Stomach (tissue), 9 donors: ENCODE results near the gene ABCC8. TPM values are rescaled to one million over a fixed set of nuclear protein-coding genes. Genes with fewer than 3 reads are reported as not detected.

Experiments used
- DNase-seq, 2 donors: peaks; one replicate each; pipeline versions ENCODE4 v3.0.0 to v3.0.0-alpha.2; 2013 to 2019
- H3K27ac ChIP-seq, 5 donors: fragments of 200-600 bp in 4 of 5; sonication (generic) in 4 of 5; one replicate each; pipeline ENCODE4 v1.5.1; 2013 to 2019; ENCODE audit warnings: mild to moderate bottlenecking in 1 of 5, moderate library complexity in 1 of 5
- H3K27me3 ChIP-seq, 3 donors: fragments of 200-600 bp; sonication (generic); one replicate each; pipeline ENCODE4 v1.5.1; 2017 to 2019; ENCODE audit warnings: mixed run types in 1 of 3
- H3K36me3 ChIP-seq, 4 donors: fragments of 200-600 bp; sonication (generic); 1 replicate in 3 of 4; 2 replicates in 1 of 4; pipeline ENCODE4 v1.5.1; 2016 to 2019
- H3K4me1 ChIP-seq, 4 donors: fragments of 200-600 bp; sonication (generic); one replicate each; pipeline ENCODE4 v1.5.1; 2016 to 2019
- H3K4me3 ChIP-seq, 4 donors: fragments of 200-600 bp; sonication (generic) in 3 of 4; one replicate each; pipeline ENCODE4 v1.5.1; 2016 to 2019; ENCODE audit warnings: mild to moderate bottlenecking in 1 of 4
- H3K9me3 ChIP-seq, 4 donors: fragments of 200-600 bp; sonication (generic); one replicate each; pipeline ENCODE4 v1.5.1; 2016 to 2019
- EP300 ChIP-seq: sonication (generic); formaldehyde crosslinking; IDR thresholded peaks from one replicate; pipeline ENCODE4 v1.6.1; 2017; ENCODE audit warnings: antibody characterized with exemption
- POLR2A ChIP-seq, 4 donors: fragments of 450-650 bp; IDR thresholded peaks; one replicate each; pipeline ENCODE4 v1.6.1; 2016; ENCODE audit warnings: antibody characterized with exemption in 4 of 4, control low read depth in 2 of 4, mild to moderate bottlenecking in 1 of 4, moderate library complexity in 1 of 4
- POLR2AphosphoS5 ChIP-seq, 3 donors: sonication (generic); formaldehyde crosslinking; IDR thresholded peaks; one replicate each; pipeline ENCODE4 v1.6.1; 2016; ENCODE audit warnings: antibody characterized with exemption in 3 of 3
- WGBS, 5 donors: extraction: QIAGEN DNeasy Blood & Tissue Kit in 3 of 5; methylation state at CpG; one replicate each; pipeline versions ENCODE4 v1.1.5 to v1.1.7; 2013 to 2018; 5-methylcytosine and 5-hydroxymethylcytosine counted together
- intact Hi-C: fragments of 100-400 bp; cut with DNase I; formaldehyde crosslinking; loops from one replicate; pipeline ENCODE4 v1.15.1; 2023; ENCODE audit warnings: low total_unique reads
- polyA plus RNA-seq, 3 donors: library from polyadenylated mRNA; stranded (reverse); fragments of 200-250 nt; gene quantifications; one replicate each; pipeline ENCODE4 v1.2.3, GENCODE V29; 2013
- total RNA-seq, 5 donors: library from RNA; depleted of rRNA; stranded (reverse); fragments of >200 nt; gene quantifications; one replicate each; pipeline versions ENCODE4 v1.1.0 to v1.2.3, GENCODE V29; 2014 to 2016
- TF ChIP-seq, protein P1 (sequence below), 7 experiments: fragments of 450-650 bp in 4 of 7; fragments of 200-600 bp in 3 of 7; sonication (generic) in 3 of 7; IDR thresholded peaks; one replicate each; pipeline ENCODE4 v1.5.1; 2016 to 2019; ENCODE audit warnings: antibody characterized with exemption in 7 of 7, control low read depth in 2 of 7, mild to moderate bottlenecking in 1 of 7
- donor health status: healthy with polysubstance abuse.
- donor health status: Bipolar disorder and iron deficiency.
- donor health status: healthy.

The ABCC8 gene
- total and polyA plus RNA-seq, 8 donors, result 3.9 to 69.6 (median 32.1) TPM; not detected in 1

DNA sequence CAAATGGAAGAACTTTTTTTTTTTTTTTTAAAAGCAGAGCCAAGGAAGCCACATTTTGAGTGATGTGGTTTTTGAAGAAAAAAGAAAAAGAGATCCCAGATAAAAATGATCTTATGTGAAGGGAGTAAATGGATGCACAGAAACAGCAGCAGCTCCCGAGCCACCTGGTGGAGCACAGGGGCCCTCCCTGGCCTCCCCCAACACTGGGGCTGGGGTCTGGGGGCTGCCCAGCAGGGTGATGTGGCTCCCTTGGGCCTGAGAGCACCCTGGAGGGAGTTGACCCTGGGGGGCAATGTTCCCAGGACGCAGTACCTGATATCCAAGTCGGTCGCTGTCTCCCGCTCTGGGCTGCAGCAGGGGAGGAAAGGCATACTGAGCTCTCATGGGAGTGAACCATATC, 61.7 kb downstream of the ABCC8 start:
- Histone ChIP-seq H3K27me3 (peaks cover 0 to 35% (median 0%) of the 10 kb centered on the region in 3 donors), H3K4me3 (no peak overlapping the region), H3K36me3 (no peaks in the 10 kb centered on the region), H3K4me1 (peaks cover 21 to 43% (median 28%) of the 10 kb centered on the region in 4 donors), H3K27ac (peak overlapping the region in 2 of 5 donors; percentile 4 to 83), H3K9me3 (no peaks in the 10 kb centered on the region)
- 79 to 96% (median 90%) methylated on average over 5 of the region's 5 CpGs for WGBS, 5 donors
- DNase-seq, result no peak
- TF ChIP-seq POLR2A (IDR thresholded peaks at IDR 0.05) (no peak), EP300 (no peak), POLR2AphosphoS5 (IDR thresholded peaks at IDR 0.05) (no peak)
- TF ChIP-seq, protein P1, sequence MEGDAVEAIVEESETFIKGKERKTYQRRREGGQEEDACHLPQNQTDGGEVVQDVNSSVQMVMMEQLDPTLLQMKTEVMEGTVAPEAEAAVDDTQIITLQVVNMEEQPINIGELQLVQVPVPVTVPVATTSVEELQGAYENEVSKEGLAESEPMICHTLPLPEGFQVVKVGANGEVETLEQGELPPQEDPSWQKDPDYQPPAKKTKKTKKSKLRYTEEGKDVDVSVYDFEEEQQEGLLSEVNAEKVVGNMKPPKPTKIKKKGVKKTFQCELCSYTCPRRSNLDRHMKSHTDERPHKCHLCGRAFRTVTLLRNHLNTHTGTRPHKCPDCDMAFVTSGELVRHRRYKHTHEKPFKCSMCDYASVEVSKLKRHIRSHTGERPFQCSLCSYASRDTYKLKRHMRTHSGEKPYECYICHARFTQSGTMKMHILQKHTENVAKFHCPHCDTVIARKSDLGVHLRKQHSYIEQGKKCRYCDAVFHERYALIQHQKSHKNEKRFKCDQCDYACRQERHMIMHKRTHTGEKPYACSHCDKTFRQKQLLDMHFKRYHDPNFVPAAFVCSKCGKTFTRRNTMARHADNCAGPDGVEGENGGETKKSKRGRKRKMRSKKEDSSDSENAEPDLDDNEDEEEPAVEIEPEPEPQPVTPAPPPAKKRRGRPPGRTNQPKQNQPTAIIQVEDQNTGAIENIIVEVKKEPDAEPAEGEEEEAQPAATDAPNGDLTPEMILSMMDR (IDR thresholded peaks at IDR 0.05), result no peak
- intact Hi-C loops, result no loop called here

DNA sequence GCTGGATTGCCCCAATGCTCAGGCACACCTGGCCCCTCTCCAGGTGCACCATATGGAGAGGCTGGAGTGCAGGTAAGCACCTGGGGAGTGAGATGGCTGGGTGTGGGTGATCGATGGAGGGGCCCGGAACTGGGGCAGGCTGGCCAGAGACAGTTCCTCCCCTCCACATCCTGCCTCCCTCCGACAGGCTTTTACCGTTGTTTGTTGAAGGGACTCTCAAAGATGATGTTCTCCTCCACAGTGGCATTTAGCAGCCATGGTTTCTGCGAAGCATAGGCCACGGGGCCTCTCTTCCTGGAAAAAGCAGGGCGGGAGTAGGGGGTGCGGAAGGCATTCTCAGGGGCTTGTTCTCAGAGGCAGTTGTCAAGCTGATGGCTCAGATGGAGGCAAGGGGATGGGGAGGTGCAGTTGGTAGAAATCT, 62.3 kb downstream of the ABCC8 start:
- WGBS, 5 donors, result 59 to 81% (median 66%) methylated on average over 6 to 8 of the region's 8 CpGs
- peaks cover 0 to 34% (median 0%) of the 10 kb centered on the region in 3 donors for H3K27me3 ChIP-seq
- TF ChIP-seq POLR2A (IDR thresholded peaks at IDR 0.05) (no peak), POLR2AphosphoS5 (IDR thresholded peaks at IDR 0.05) (no peak), EP300 (no peak)
- TF ChIP-seq, protein P1 (IDR thresholded peaks at IDR 0.05), result no peak
- no peak overlapping the region for H3K4me3 ChIP-seq
- no peaks in the 10 kb centered on the region for H3K9me3 ChIP-seq
- peak; percentile 49 to 61 for DNase-seq
- no peaks in the 10 kb centered on the region for H3K36me3 ChIP-seq
- intact Hi-C loops, result no loop called here
- peak overlapping the region; percentile 68 to 83 (median 73) for H3K27ac ChIP-seq
- H3K4me1 ChIP-seq, result peaks cover 21 to 43% (median 28%) of the 10 kb centered on the region in 4 donors

DNA sequence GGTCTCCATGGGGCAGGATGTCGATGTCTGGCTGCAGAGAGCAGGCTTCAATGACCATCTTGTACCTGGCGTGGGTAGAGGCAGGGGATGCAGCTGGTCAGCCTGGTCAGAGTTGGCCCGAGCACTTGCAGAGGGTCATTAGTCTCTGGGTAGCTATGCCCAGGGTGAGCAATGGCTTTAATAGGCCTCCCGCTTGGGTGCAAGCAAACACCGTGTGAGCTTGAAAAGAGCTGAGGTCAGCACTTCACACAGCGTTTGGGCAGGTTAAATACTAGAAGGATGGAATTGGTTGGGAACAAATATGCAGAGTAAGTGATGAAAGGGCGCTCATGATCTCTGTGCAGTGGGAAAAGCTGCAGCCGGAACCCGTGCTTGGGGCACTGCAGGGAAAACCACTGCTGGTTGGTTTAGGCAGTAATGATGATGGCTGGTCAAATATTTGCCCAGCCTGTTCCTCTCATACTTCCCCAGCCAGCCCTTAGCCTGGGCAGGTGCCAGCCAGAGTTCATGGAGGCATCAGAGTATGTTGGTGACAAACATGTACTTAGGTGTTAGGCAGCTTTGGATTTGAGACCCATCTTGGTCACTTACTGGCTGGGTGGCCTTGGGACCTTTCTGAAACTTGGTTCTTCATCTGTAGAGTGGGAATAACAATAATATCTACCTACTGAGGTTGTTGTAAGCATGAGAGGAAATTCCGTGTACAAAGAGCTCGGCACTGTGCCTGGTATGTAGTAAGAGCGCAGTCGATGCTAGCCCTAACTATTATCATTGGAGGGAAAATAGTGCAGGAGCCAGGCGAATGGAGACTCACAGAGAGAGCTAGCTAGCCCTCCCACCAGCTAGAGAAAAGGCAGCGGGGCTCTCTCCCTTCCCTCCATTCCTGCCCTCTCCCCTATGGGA, 63.0 kb downstream of the ABCC8 start:
- H3K27ac ChIP-seq, result peak overlapping the region; percentile 68 to 83 (median 73)
- H3K9me3 ChIP-seq, result no peaks in the 10 kb centered on the region
- 34 to 63% (median 52%) methylated on average over 15 of the region's 15 CpGs for WGBS, 5 donors
- no peaks in the 10 kb centered on the region for H3K36me3 ChIP-seq
- peak in 2 of 3 donors; percentile 57 to 68 for TF ChIP-seq POLR2AphosphoS5 (IDR thresholded peaks at IDR 0.05)
- TF ChIP-seq, protein P1 (IDR thresholded peaks at IDR 0.05), result no peak
- TF ChIP-seq POLR2A (IDR thresholded peaks at IDR 0.05), result no peak
- no peak for TF ChIP-seq EP300
- peak; percentile 86 to 97 for DNase-seq
- peaks cover 0 to 32% (median 0%) of the 10 kb centered on the region in 3 donors for H3K27me3 ChIP-seq
- no peak overlapping the region for H3K4me3 ChIP-seq
- intact Hi-C loops, result no loop called here
- peaks cover 21 to 43% (median 28%) of the 10 kb centered on the region in 4 donors for H3K4me1 ChIP-seq

DNA sequence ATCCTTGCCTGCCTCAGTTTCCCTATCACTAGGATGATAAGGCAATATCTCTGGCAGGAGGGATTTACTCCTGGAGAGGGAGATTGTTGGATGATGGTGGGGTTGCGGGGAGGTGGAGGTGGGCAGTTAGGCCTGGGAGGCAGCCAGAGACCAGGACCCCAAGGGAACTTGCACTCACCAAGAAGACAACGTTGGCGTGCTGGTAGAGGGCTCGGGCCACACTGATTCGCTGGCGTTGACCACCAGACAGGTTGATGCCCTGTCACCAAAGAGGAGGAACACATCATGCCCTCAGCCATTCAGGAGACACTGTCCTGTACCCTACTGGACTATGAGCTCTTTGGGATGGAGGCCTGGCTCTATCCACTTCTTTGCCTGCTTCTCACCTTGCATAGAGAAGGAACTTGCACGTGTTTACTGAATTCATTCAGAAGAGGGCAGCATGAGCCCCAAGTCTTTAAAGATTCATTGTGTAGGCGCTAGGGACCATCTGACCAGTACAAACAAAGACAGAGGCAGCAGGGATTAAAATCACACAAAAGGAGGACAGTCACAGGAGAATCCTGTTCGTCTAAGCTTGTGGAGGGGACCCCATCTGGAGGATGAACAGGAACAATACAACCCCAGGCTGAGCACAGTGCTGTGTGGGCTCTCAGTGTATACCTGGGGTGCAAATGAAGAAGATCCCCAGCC, 64.0 kb downstream of the ABCC8 start:
- peak in 1 of 2 donors; percentile 32 for DNase-seq
- H3K4me3 ChIP-seq, result no peak overlapping the region
- H3K4me1 ChIP-seq, result peaks cover 21 to 43% (median 28%) of the 10 kb centered on the region in 4 donors
- no peaks in the 10 kb centered on the region for H3K9me3 ChIP-seq
- H3K27me3 ChIP-seq, result peaks cover 0 to 29% (median 0%) of the 10 kb centered on the region in 3 donors
- 59 to 79% (median 74%) methylated on average over 4 to 9 of the region's 9 CpGs for whole genome bisulfite sequencing, 5 donors
- intact Hi-C loops, result no loop called here
- TF ChIP-seq POLR2A (IDR thresholded peaks at IDR 0.05), result no peak
- TF ChIP-seq POLR2AphosphoS5 (IDR thresholded peaks at IDR 0.05), result no peak
- TF ChIP-seq EP300, result no peak
- TF ChIP-seq, protein P1 (IDR thresholded peaks at IDR 0.05), result no peak
- H3K36me3 ChIP-seq, result no peaks in the 10 kb centered on the region
- H3K27ac ChIP-seq, result peak overlapping the region; percentile 57 to 83 (median 73)
